Effector memory CD8-positive, alpha-beta T cell (primary cell): ENCODE results near the gene PDZRN3.

ENCODE experiments used
- ATAC-seq: fragments of 150-1000 bp; cut with Tn5 transposase; replicated peaks from 2 replicates; pipeline ENCODE4 v1.10.0; 2021; ENCODE audit warnings: mild to moderate bottlenecking, moderate library complexity
- DNase-seq, 3 experiments: peaks; one replicate each; pipeline ENCODE4 v3.0.0; 2021
- H3K27ac Mint-ChIP-seq, 2 donors: one replicate each; pipeline ENCODE4 v1.8.0; 2022; ENCODE audit warnings: mild to moderate bottlenecking in 2 of 2, mixed read lengths in 2 of 2, moderate library complexity in 2 of 2
- H3K27me3 Mint-ChIP-seq, 2 donors: one replicate each; pipeline ENCODE4 v1.8.0; 2022; ENCODE audit warnings: mixed read lengths in 2 of 2
- H3K36me3 Mint-ChIP-seq: one replicate; pipeline ENCODE4 v1.8.0; 2022; ENCODE audit warnings: mild to moderate bottlenecking, moderate library complexity, mixed read lengths; ENCODE audit not compliant: insufficient read depth
- H3K4me1 Mint-ChIP-seq, 2 donors: one replicate each; pipeline ENCODE4 v1.8.0; 2022; ENCODE audit warnings: low read depth in 2 of 2, mixed read lengths in 2 of 2
- H3K4me3 Mint-ChIP-seq, 2 donors: one replicate each; pipeline ENCODE4 v1.8.0; 2022; ENCODE audit warnings: mild to moderate bottlenecking in 2 of 2, mixed read lengths in 2 of 2, moderate library complexity in 2 of 2
- H3K9me3 Mint-ChIP-seq, 2 donors: one replicate each; pipeline ENCODE4 v1.8.0; 2022; ENCODE audit warnings: mixed read lengths in 2 of 2

The PDZRN3 gene

DNA sequence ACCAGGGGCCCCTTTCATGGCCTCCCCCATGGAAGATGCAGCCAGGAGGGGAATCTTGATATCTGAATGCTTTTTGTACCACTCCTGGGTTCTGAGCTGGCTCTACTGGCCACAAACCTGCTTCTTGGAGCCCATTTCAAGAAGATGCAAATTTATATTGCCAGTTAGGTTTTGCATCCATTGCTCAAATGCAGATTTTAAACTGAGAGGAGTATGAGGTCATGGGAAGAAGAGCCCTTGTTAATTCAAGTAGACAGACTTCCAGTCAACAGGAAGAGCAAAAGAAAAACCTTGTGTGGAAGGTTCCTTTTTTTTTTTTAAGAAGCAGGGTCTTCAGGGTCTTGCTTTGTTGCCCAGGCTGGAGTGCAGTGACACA lies 133.5 kb downstream of the PDZRN3 start:
- ATAC-seq (no peak), DNase-seq (no peak)
- Mint-ChIP-seq H3K27ac (no peak overlapping the region), H3K27me3 (no peaks in the 10 kb centered on the region), H3K4me1 (no peaks in the 10 kb centered on the region), H3K9me3 (peaks cover 0 to 2% of the 10 kb centered on the region in 2 donors), H3K4me3 (no peak overlapping the region), H3K36me3 (no peaks in the 10 kb centered on the region)

DNA sequence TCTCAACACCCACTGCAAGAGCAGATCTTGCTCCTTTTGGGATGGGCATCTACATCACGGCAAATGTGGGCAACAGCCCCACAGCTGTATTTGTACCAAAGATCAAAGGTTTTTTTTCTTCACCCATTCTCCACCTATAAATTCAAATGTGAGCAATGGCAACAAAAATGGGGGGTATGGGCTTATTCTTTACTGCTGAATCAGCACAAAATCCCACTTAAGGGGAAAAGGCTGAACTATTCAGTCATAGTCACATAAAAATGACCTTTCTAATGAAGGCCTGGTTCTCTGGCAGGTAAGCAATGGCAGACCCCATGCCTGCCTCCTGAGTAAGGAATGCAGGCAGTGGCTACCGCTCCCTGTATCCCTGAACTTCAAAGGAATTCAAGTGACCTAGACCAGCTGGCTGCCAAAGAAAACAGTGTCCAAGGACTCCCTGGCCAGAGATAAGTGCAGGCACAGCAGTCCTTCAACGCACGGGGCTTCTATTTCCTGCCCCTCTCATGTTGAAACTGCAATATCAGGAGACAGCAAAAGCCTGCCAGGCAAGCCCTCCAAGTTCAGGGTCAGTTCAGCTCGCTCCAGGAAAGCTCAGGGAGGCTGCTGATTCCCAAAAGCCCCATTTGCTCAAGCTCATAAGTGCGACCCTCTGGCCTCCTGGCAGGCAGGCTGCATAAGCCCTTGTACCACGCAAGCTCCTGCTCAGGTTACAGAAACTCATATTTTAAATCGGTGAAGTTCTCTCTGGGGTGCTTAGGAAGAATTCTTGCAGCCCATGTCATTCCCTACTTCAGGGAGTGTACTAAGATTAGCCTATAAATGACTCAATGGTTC lies 134.1 kb downstream of the PDZRN3 start:
- H3K36me3 Mint-ChIP-seq = no peaks in the 10 kb centered on the region
- H3K4me1 Mint-ChIP-seq = no peaks in the 10 kb centered on the region
- H3K9me3 Mint-ChIP-seq = peaks cover 0 to 2% of the 10 kb centered on the region in 2 donors
- no peak for ATAC-seq
- no peak overlapping the region for H3K27ac Mint-ChIP-seq
- DNase-seq = no peak
- no peak overlapping the region for H3K4me3 Mint-ChIP-seq
- H3K27me3 Mint-ChIP-seq = no peaks in the 10 kb centered on the region

DNA sequence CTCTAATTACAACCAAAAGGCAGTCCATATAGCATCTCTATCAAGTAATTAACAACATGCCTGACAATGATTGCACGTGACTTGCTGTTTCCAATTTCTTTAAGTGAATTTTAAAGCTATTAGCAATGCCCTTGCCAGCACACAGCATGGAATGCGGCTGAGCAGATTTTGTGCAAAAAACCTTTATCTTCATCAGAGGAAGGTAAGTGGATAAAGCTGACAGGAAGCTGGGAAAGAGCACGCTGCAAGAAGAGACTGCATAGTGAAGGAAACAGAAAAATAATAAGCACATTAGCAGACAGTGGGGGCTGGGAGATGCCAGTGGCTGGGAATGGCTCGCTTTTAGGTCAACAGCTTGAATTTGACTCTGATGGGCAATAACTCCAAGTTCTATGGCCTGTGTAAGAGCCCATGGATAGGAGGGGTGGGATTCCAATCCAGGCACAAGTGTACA lies 138.8 kb downstream of the PDZRN3 start:
- Mint-ChIP-seq H3K36me3 (no peaks in the 10 kb centered on the region), H3K27me3 (no peaks in the 10 kb centered on the region), H3K27ac (no peak overlapping the region), H3K4me3 (no peak overlapping the region), H3K4me1 (no peaks in the 10 kb centered on the region), H3K9me3 (peaks cover 0 to 3% of the 10 kb centered on the region in 2 donors)
- ATAC-seq (no peak), DNase-seq (no peak)

GRCh38 chr3:73484656-73485248 lies 140.0 kb downstream of the PDZRN3 start:
- no peak overlapping the region for H3K27ac Mint-ChIP-seq
- no peaks in the 10 kb centered on the region for H3K4me1 Mint-ChIP-seq
- DNase-seq (no peak), ATAC-seq (no peak)
- no peaks in the 10 kb centered on the region for H3K27me3 Mint-ChIP-seq
- H3K9me3 Mint-ChIP-seq = peaks cover 0 to 3% of the 10 kb centered on the region in 2 donors
- no peaks in the 10 kb centered on the region for H3K36me3 Mint-ChIP-seq
- H3K4me3 Mint-ChIP-seq = no peak overlapping the region

GRCh38 chr3:73481888-73482287 lies 142.9 kb downstream of the PDZRN3 start:
- H3K36me3 Mint-ChIP-seq = no peaks in the 10 kb centered on the region
- H3K27ac Mint-ChIP-seq = no peak overlapping the region
- no peaks in the 10 kb centered on the region for H3K27me3 Mint-ChIP-seq
- ATAC-seq (no peak), DNase-seq (no peak)
- no peaks in the 10 kb centered on the region for H3K4me1 Mint-ChIP-seq
- no peak overlapping the region for H3K4me3 Mint-ChIP-seq
- peaks cover 0 to 3% of the 10 kb centered on the region in 2 donors for H3K9me3 Mint-ChIP-seq

GRCh38 chr3:73480187-73480672 lies 144.5 kb downstream of the PDZRN3 start:
- DNase-seq (no peak), ATAC-seq (no peak)
- H3K27me3 Mint-ChIP-seq = no peaks in the 10 kb centered on the region
- peaks cover 4 to 8% of the 10 kb centered on the region in 2 donors for H3K9me3 Mint-ChIP-seq
- H3K36me3 Mint-ChIP-seq = no peaks in the 10 kb centered on the region
- H3K4me1 Mint-ChIP-seq = no peaks in the 10 kb centered on the region
- H3K27ac Mint-ChIP-seq = no peak overlapping the region
- H3K4me3 Mint-ChIP-seq = no peak overlapping the region

- no peak for DNase-seq
- Mint-ChIP-seq H3K4me3 (no peak overlapping the region), H3K27ac (no peak overlapping the region), H3K36me3 (no peaks in the 10 kb centered on the region), H3K27me3 (no peaks in the 10 kb centered on the region), H3K4me1 (no peaks in the 10 kb centered on the region), H3K9me3 (peaks cover 4 to 8% of the 10 kb centered on the region in 2 donors)
- no peak for ATAC-seq
These were observed 145.4 kb downstream of the PDZRN3 start for GRCh38 chr3:73479325-73479724.

- Mint-ChIP-seq H3K36me3 (no peaks in the 10 kb centered on the region), H3K4me3 (no peak overlapping the region), H3K27ac (no peak overlapping the region), H3K9me3 (peaks cover 3 to 8% of the 10 kb centered on the region in 2 donors), H3K27me3 (no peaks in the 10 kb centered on the region), H3K4me1 (no peaks in the 10 kb centered on the region)
- ATAC-seq (no peak), DNase-seq (no peak)
These were observed 145.9 kb downstream of the PDZRN3 start for GRCh38 chr3:73478858-73479257.

GRCh38 chr3:73475717-73476116 lies 149.0 kb downstream of the PDZRN3 start:
- Mint-ChIP-seq H3K4me1 (no peaks in the 10 kb centered on the region), H3K36me3 (no peaks in the 10 kb centered on the region), H3K9me3 (peaks cover 2 to 8% of the 10 kb centered on the region in 2 donors), H3K4me3 (no peak overlapping the region), H3K27ac (no peak overlapping the region), H3K27me3 (no peaks in the 10 kb centered on the region)
- DNase-seq (no peak), ATAC-seq (no peak)

- H3K9me3 Mint-ChIP-seq = peaks cover 2 to 8% of the 10 kb centered on the region in 2 donors
- ATAC-seq (no peak), DNase-seq (no peak)
- H3K36me3 Mint-ChIP-seq = no peaks in the 10 kb centered on the region
- H3K27me3 Mint-ChIP-seq = no peaks in the 10 kb centered on the region
- H3K27ac Mint-ChIP-seq = no peak overlapping the region
- no peak overlapping the region for H3K4me3 Mint-ChIP-seq
- H3K4me1 Mint-ChIP-seq = no peaks in the 10 kb centered on the region
These were observed 149.6 kb downstream of the PDZRN3 start for GRCh38 chr3:73475175-73475574.

- Mint-ChIP-seq H3K4me3 (no peak overlapping the region), H3K27me3 (no peaks in the 10 kb centered on the region), H3K36me3 (no peaks in the 10 kb centered on the region), H3K4me1 (no peaks in the 10 kb centered on the region), H3K9me3 (peaks cover 2 to 8% of the 10 kb centered on the region in 2 donors), H3K27ac (no peak overlapping the region)
- no peak for DNase-seq
- ATAC-seq = no peak
These were observed 150.1 kb downstream of the PDZRN3 start for GRCh38 chr3:73474619-73475018.

DNA sequence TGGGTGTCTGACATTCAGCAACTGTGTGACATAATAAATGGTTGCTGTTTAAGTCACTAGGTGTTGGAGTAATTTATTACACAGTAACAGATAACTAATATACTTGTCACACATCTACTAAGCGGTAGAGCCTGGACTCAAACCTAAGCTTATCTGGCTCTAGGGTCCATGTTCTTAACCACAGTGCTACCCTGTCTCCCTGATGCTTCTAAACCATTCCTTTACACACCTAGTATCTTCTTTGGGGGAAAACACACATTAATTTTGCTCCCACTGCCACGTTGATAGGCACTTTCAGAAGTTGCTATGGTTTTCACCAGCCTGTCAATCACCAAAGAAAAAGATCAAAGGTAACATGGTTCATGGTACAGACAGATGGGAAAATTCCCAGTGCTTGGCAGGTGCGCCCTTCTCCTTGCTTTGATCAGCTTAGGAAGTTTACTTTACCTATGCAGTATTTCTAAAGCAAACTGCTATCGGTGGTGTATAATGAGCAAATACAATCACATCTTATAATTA lies 150.8 kb downstream of the PDZRN3 start:
- Mint-ChIP-seq H3K9me3 (peaks cover 2 to 8% of the 10 kb centered on the region in 2 donors), H3K27me3 (no peaks in the 10 kb centered on the region), H3K36me3 (no peaks in the 10 kb centered on the region), H3K4me1 (no peaks in the 10 kb centered on the region), H3K27ac (no peak overlapping the region), H3K4me3 (no peak overlapping the region)
- DNase-seq (no peak), ATAC-seq (no peak)

- no peaks in the 10 kb centered on the region for H3K27me3 Mint-ChIP-seq
- no peak overlapping the region for H3K27ac Mint-ChIP-seq
- peaks cover 2 to 8% of the 10 kb centered on the region in 2 donors for H3K9me3 Mint-ChIP-seq
- H3K4me3 Mint-ChIP-seq = no peak overlapping the region
- no peaks in the 10 kb centered on the region for H3K36me3 Mint-ChIP-seq
- ATAC-seq = no peak
- no peak for DNase-seq
- no peaks in the 10 kb centered on the region for H3K4me1 Mint-ChIP-seq
These were observed 151.4 kb downstream of the PDZRN3 start for GRCh38 chr3:73473181-73473897.
